Activated CD4-positive, CD25-positive, alpha-beta regulatory T cell treated with anti-CD3 and anti-CD28 coated beads, Interleukin-2, amount 50 U/mL, for 16 hours (primary cell): Measurements from ENCODE around the gene SLC35E2B.
"Not testable (repeated sequence)": the region's sequence is repeated elsewhere in the genome, so short reads cannot be mapped to it uniquely, and the experiment has no call there.

ENCODE experiments used
- DNase-seq: peaks from one replicate; pipeline ENCODE4 v3.0.0-alpha.2; 2020; ENCODE audit warnings: low read depth, low spot score

SLC35E2B gene

GRCh38 chr1:1692714-1693647, at the start of gene SLC35E2B:
Gene SLC35E2B, minus strand, starts transcription at chr1:1692795. Its CDS starts 16,096 bp downstream, at chr1:1676699.
- DNase-seq = peak; percentile 90

- DNase-seq = not testable (repeated sequence)
Observed at GRCh38 chr1:1741013-1741412, 48.4 kb upstream of the SLC35E2B start.

- not testable (repeated sequence) for DNase-seq
Observed at GRCh38 chr1:1738799-1739337, 46.3 kb upstream of the SLC35E2B start.

- not testable (repeated sequence) for DNase-seq
Observed at GRCh38 chr1:1737675-1738590, 45.3 kb upstream of the SLC35E2B start.

GRCh38 chr1:1732381-1732780, 39.8 kb upstream of the SLC35E2B start:
- no peak for DNase-seq

GRCh38 chr1:1730870-1731269, 38.3 kb upstream of the SLC35E2B start:
- no peak for DNase-seq

GRCh38 chr1:1730230-1730629, 37.6 kb upstream of the SLC35E2B start:
- DNase-seq = not testable (repeated sequence)

- not testable (repeated sequence) for DNase-seq
Observed at GRCh38 chr1:1729116-1729816, 36.7 kb upstream of the SLC35E2B start.

GRCh38 chr1:1728308-1729005, 35.9 kb upstream of the SLC35E2B start:
- DNase-seq = not testable (repeated sequence)

GRCh38 chr1:1727131-1727651, 34.6 kb upstream of the SLC35E2B start:
- DNase-seq = not testable (repeated sequence)

- DNase-seq = not testable (repeated sequence)
Observed at GRCh38 chr1:1726088-1726487, 33.5 kb upstream of the SLC35E2B start.

- peak; percentile 99 for DNase-seq
Observed at GRCh38 chr1:1724035-1724864, 31.7 kb upstream of the SLC35E2B start, which contains the start of gene CDK11A. Gene CDK11A, minus strand, starts transcription at chr1:1724357. Its CDS starts 1,539 bp downstream, at chr1:1722818.

- DNase-seq = no peak
Observed at GRCh38 chr1:1721201-1721600, 28.6 kb upstream of the SLC35E2B start.

GRCh38 chr1:1715109-1715883, 22.7 kb upstream of the SLC35E2B start:
- not testable (repeated sequence) for DNase-seq

- DNase-seq = not testable (repeated sequence)
Observed at GRCh38 chr1:1707897-1708296, 15.3 kb upstream of the SLC35E2B start.

GRCh38 chr1:1707241-1707640, 14.6 kb upstream of the SLC35E2B start:
- not testable (repeated sequence) for DNase-seq

- not testable (repeated sequence) for DNase-seq
Observed at GRCh38 chr1:1705623-1706022, 13.0 kb upstream of the SLC35E2B start.

- DNase-seq = not testable (repeated sequence)
Observed at GRCh38 chr1:1704284-1704957, 11.8 kb upstream of the SLC35E2B start.
